ENCODE measurements around the gene PPP1R37. TPM values are rescaled to one million over a fixed set of nuclear protein-coding genes. Genes with fewer than 3 reads are reported as not detected.

Gene PPP1R37
- total and polyA plus RNA-seq, 4 donors: 7.1 to 22.7 (median 14.4) TPM

GRCh38 chr19:45076851-45077730, 15.9 kb upstream of the PPP1R37 start:
- Histone ChIP-seq H3K4me1 (ENCODE audit: control insufficient read depth in 1 of 2, insufficient read depth in 2 of 2, low read length in 2 of 2) (no peaks in the 10 kb centered on the region), H3K4me3 (ENCODE audit: low read length in 2 of 2) (no peak overlapping the region), H3K9me3 (ENCODE audit: control insufficient read depth, low read length) (no peaks in the 10 kb centered on the region), H3K27me3 (ENCODE audit: control insufficient read depth in 1 of 2, insufficient read depth in 2 of 2, low read length in 1 of 2) (no peaks in the 10 kb centered on the region), H3K27ac (ENCODE audit: low read depth in 1 of 2, low read length in 2 of 2) (no peak overlapping the region), H3K36me3 (ENCODE audit: control insufficient read depth in 1 of 2, insufficient read depth in 2 of 2, low read length in 1 of 2) (no peaks in the 10 kb centered on the region)
- no peak for ATAC-seq (ENCODE audit: low FRiP score)
- 78% methylated on average over 15 of the region's 15 CpGs for WGBS, 2 donors
- intact Hi-C loops (cut with DNase I): loop anchor here in 1 of 2 donors (5.0 kb wide), 1 partner anchor 40 kb away; the partner anchor contains the start of gene CLASRP
- DNase-seq: no peak

GRCh38 chr19:45078390-45079062, 14.5 kb upstream of the PPP1R37 start:
- Histone ChIP-seq H3K4me3 (ENCODE audit: low read length in 2 of 2) (peak overlapping the region in 1 of 2 donors; percentile 36), H3K27ac (ENCODE audit: low read depth in 1 of 2, low read length in 2 of 2) (no peak overlapping the region), H3K9me3 (ENCODE audit: control insufficient read depth, low read length) (no peaks in the 10 kb centered on the region), H3K27me3 (ENCODE audit: control insufficient read depth in 1 of 2, insufficient read depth in 2 of 2, low read length in 1 of 2) (no peaks in the 10 kb centered on the region), H3K36me3 (ENCODE audit: control insufficient read depth in 1 of 2, insufficient read depth in 2 of 2, low read length in 1 of 2) (no peaks in the 10 kb centered on the region), H3K4me1 (ENCODE audit: control insufficient read depth in 1 of 2, insufficient read depth in 2 of 2, low read length in 2 of 2) (no peaks in the 10 kb centered on the region)
- intact Hi-C loops (cut with DNase I): loop anchor here in 1 of 2 donors (5.0 kb wide), 1 partner anchor 41 kb away; the partner anchor contains the start of gene CLASRP
- ATAC-seq (ENCODE audit: low FRiP score) (no peak), DNase-seq (no peak)
- 54% methylated on average over 10 of the region's 10 CpGs for WGBS, 2 donors

- Histone ChIP-seq H3K27ac (ENCODE audit: low read depth in 1 of 2, low read length in 2 of 2) (no peak within 1 kb of the TSS), H3K9me3 (ENCODE audit: control insufficient read depth, low read length) (no peaks in the 10 kb centered on the region), H3K4me3 (ENCODE audit: low read length in 2 of 2) (peak within 1 kb of the TSS; percentile 36 to 88), H3K36me3 (ENCODE audit: control insufficient read depth in 1 of 2, insufficient read depth in 2 of 2, low read length in 1 of 2) (no peaks in the 10 kb centered on the region), H3K27me3 (ENCODE audit: control insufficient read depth in 1 of 2, insufficient read depth in 2 of 2, low read length in 1 of 2) (no peaks in the 10 kb centered on the region), H3K4me1 (ENCODE audit: control insufficient read depth in 1 of 2, insufficient read depth in 2 of 2, low read length in 2 of 2) (no peaks in the 10 kb centered on the region)
- intact Hi-C loops (cut with DNase I): loop anchor here in 1 of 2 donors (5.0 kb wide), 1 partner anchor 42 kb away; the partner anchor contains the start of gene CLASRP
- ATAC-seq (ENCODE audit: low FRiP score) (peak; percentile 92), DNase-seq (peak; percentile 76 to 91)
- 0% methylated on average over 58 to 61 of the region's 61 CpGs for WGBS, 2 donors
These were observed 13.7 kb upstream of the PPP1R37 start, which contains the start of gene GEMIN7 for GRCh38 chr19:45079063-45079910. TSS of gene GEMIN7 (plus strand) at chr19:45079260. CDS start at chr19:45090115, 10,855 bp downstream.

GRCh38 chr19:45079911-45080370, 13.0 kb upstream of the PPP1R37 start:
- no peaks in the 10 kb centered on the region for H3K4me1 ChIP-seq (ENCODE audit: control insufficient read depth in 1 of 2, insufficient read depth in 2 of 2, low read length in 2 of 2)
- no peaks in the 10 kb centered on the region for H3K27me3 ChIP-seq (ENCODE audit: control insufficient read depth in 1 of 2, insufficient read depth in 2 of 2, low read length in 1 of 2)
- intact Hi-C loops (cut with DNase I): loop anchor here in 1 of 2 donors (5.0 kb wide), 1 partner anchor 43 kb away; the partner anchor contains the start of gene CLASRP
- H3K9me3 ChIP-seq (ENCODE audit: control insufficient read depth, low read length): no peaks in the 10 kb centered on the region
- DNase-seq: no peak
- no peak for ATAC-seq (ENCODE audit: low FRiP score)
- no peaks in the 10 kb centered on the region for H3K36me3 ChIP-seq (ENCODE audit: control insufficient read depth in 1 of 2, insufficient read depth in 2 of 2, low read length in 1 of 2)
- peak overlapping the region; percentile 36 to 88 for H3K4me3 ChIP-seq (ENCODE audit: low read length in 2 of 2)
- H3K27ac ChIP-seq (ENCODE audit: low read depth in 1 of 2, low read length in 2 of 2): no peak overlapping the region
- 6 to 7% methylated on average over 6 of the region's 6 CpGs for WGBS, 2 donors

GRCh38 chr19:45082170-45082569, 10.8 kb upstream of the PPP1R37 start:
- DNase-seq (no peak), ATAC-seq (ENCODE audit: low FRiP score) (no peak)
- Histone ChIP-seq H3K27me3 (ENCODE audit: control insufficient read depth in 1 of 2, insufficient read depth in 2 of 2, low read length in 1 of 2) (no peaks in the 10 kb centered on the region), H3K4me1 (ENCODE audit: control insufficient read depth in 1 of 2, insufficient read depth in 2 of 2, low read length in 2 of 2) (no peaks in the 10 kb centered on the region), H3K27ac (ENCODE audit: low read depth in 1 of 2, low read length in 2 of 2) (no peak overlapping the region), H3K4me3 (ENCODE audit: low read length in 2 of 2) (no peak overlapping the region), H3K36me3 (ENCODE audit: control insufficient read depth in 1 of 2, insufficient read depth in 2 of 2, low read length in 1 of 2) (no peaks in the 10 kb centered on the region), H3K9me3 (ENCODE audit: control insufficient read depth, low read length) (no peaks in the 10 kb centered on the region)
- intact Hi-C loops (cut with DNase I): no loop called here
- WGBS, 2 donors: 89 to 90% methylated on average over 5 of the region's 5 CpGs

GRCh38 chr19:45086480-45086879, 6.5 kb upstream of the PPP1R37 start:
- no peak overlapping the region for H3K27ac ChIP-seq (ENCODE audit: low read depth in 1 of 2, low read length in 2 of 2)
- WGBS, 2 donors: 94 to 95% methylated on average over 4 of the region's 4 CpGs
- H3K27me3 ChIP-seq (ENCODE audit: control insufficient read depth in 1 of 2, insufficient read depth in 2 of 2, low read length in 1 of 2): no peaks in the 10 kb centered on the region
- DNase-seq: no peak
- H3K9me3 ChIP-seq (ENCODE audit: control insufficient read depth, low read length): no peaks in the 10 kb centered on the region
- intact Hi-C loops (cut with DNase I): no loop called here
- no peaks in the 10 kb centered on the region for H3K36me3 ChIP-seq (ENCODE audit: control insufficient read depth in 1 of 2, insufficient read depth in 2 of 2, low read length in 1 of 2)
- no peaks in the 10 kb centered on the region for H3K4me1 ChIP-seq (ENCODE audit: control insufficient read depth in 1 of 2, insufficient read depth in 2 of 2, low read length in 2 of 2)
- no peak overlapping the region for H3K4me3 ChIP-seq (ENCODE audit: low read length in 2 of 2)
- no peak for ATAC-seq (ENCODE audit: low FRiP score)

- DNase-seq (no peak), ATAC-seq (ENCODE audit: low FRiP score) (no peak)
- Histone ChIP-seq H3K36me3 (ENCODE audit: control insufficient read depth in 1 of 2, insufficient read depth in 2 of 2, low read length in 1 of 2) (no peaks in the 10 kb centered on the region), H3K4me1 (ENCODE audit: control insufficient read depth in 1 of 2, insufficient read depth in 2 of 2, low read length in 2 of 2) (no peaks in the 10 kb centered on the region), H3K9me3 (ENCODE audit: control insufficient read depth, low read length) (no peaks in the 10 kb centered on the region), H3K27me3 (ENCODE audit: control insufficient read depth in 1 of 2, insufficient read depth in 2 of 2, low read length in 1 of 2) (no peaks in the 10 kb centered on the region), H3K4me3 (ENCODE audit: low read length in 2 of 2) (no peak overlapping the region), H3K27ac (ENCODE audit: low read depth in 1 of 2, low read length in 2 of 2) (no peak overlapping the region)
- WGBS, 2 donors: 87 to 91% methylated on average over 11 of the region's 11 CpGs
- intact Hi-C loops (cut with DNase I): no loop called here
These were observed 5.4 kb upstream of the PPP1R37 start for GRCh38 chr19:45087531-45087930.

- Histone ChIP-seq H3K4me1 (ENCODE audit: control insufficient read depth in 1 of 2, insufficient read depth in 2 of 2, low read length in 2 of 2) (peaks cover 0 to 2% of the 10 kb centered on the region in 2 donors), H3K9me3 (ENCODE audit: control insufficient read depth, low read length) (no peaks in the 10 kb centered on the region), H3K27ac (ENCODE audit: low read depth in 1 of 2, low read length in 2 of 2) (no peak overlapping the region), H3K36me3 (ENCODE audit: control insufficient read depth in 1 of 2, insufficient read depth in 2 of 2, low read length in 1 of 2) (no peaks in the 10 kb centered on the region), H3K27me3 (ENCODE audit: control insufficient read depth in 1 of 2, insufficient read depth in 2 of 2, low read length in 1 of 2) (no peaks in the 10 kb centered on the region), H3K4me3 (ENCODE audit: low read length in 2 of 2) (no peak overlapping the region)
- DNase-seq: no peak
- intact Hi-C loops (cut with DNase I): loop anchor here in 1 of 2 donors (5.0 kb wide), 1 partner anchor 87 kb away; the partner anchor contains the start of genes BLOC1S3 and TRAPPC6A
- ATAC-seq (ENCODE audit: low FRiP score): no peak
- 85 to 90% methylated on average over 17 of the region's 17 CpGs for WGBS, 2 donors
These were observed 2.9 kb upstream of the PPP1R37 start for GRCh38 chr19:45090034-45090433.
